Measurements from ENCODE around the gene PHF21B. TPM values are rescaled to one million over a fixed set of nuclear protein-coding genes. Genes with fewer than 3 reads are reported as not detected.

The PHF21B gene
- total and polyA plus RNA-seq, 2 donors (not counting 3 experiments of a cell fraction or from before 2014, with no cell fraction given): not detected

GRCh38 chr22:44940130-44940529 lies 69.7 kb downstream of the PHF21B start:
- H2AFZ ChIP-seq (ENCODE audit: low read depth, low read length): no peak overlapping the region
- intact Hi-C loops (cut with micrococcal nuclease): no loop called here
- H3K9me3 ChIP-seq (replicated peaks; ENCODE audit: control insufficient read depth, insufficient read depth, low read length): no peaks in the 10 kb centered on the region
- H3K4me1 ChIP-seq (ENCODE audit: control insufficient read depth, extremely low read depth, insufficient read depth, low read length): no peaks in the 10 kb centered on the region
- H3K4me3 ChIP-seq (replicated peaks in 1 of 3; ENCODE audit: insufficient read depth in 1 of 3, low read depth in 1 of 3, low read length in 3 of 3): no peak overlapping the region
- TF ChIP-seq, protein P1, sequence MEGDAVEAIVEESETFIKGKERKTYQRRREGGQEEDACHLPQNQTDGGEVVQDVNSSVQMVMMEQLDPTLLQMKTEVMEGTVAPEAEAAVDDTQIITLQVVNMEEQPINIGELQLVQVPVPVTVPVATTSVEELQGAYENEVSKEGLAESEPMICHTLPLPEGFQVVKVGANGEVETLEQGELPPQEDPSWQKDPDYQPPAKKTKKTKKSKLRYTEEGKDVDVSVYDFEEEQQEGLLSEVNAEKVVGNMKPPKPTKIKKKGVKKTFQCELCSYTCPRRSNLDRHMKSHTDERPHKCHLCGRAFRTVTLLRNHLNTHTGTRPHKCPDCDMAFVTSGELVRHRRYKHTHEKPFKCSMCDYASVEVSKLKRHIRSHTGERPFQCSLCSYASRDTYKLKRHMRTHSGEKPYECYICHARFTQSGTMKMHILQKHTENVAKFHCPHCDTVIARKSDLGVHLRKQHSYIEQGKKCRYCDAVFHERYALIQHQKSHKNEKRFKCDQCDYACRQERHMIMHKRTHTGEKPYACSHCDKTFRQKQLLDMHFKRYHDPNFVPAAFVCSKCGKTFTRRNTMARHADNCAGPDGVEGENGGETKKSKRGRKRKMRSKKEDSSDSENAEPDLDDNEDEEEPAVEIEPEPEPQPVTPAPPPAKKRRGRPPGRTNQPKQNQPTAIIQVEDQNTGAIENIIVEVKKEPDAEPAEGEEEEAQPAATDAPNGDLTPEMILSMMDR (IDR thresholded peaks at IDR 0.05; ENCODE audit: extremely low read depth in 1 of 2, insufficient read depth in 1 of 2, low read depth in 1 of 2, low read length in 2 of 2): no peak
- TF ChIP-seq FOS (IDR thresholded peaks at IDR 0.05; ENCODE audit: borderline replicate concordance, insufficient read depth, low read length) (no peak), MYC (IDR thresholded peaks at IDR 0.05; ENCODE audit: low read depth, low read length) (no peak), JUN (IDR thresholded peaks at IDR 0.05; ENCODE audit: borderline replicate concordance, insufficient read depth, insufficient read length, low read depth) (no peak), POLR2A (IDR thresholded peaks at IDR 0.05; ENCODE audit: low read depth, low read length) (no peak), GATA2 (IDR thresholded peaks at IDR 0.05; ENCODE audit: insufficient read depth, insufficient read length, low read depth, low read length) (no peak), EZH2 (IDR thresholded peaks at IDR 0.05; ENCODE audit: borderline replicate concordance, low read depth, low read length, severe bottlenecking) (no peak), MAX (IDR thresholded peaks at IDR 0.05; ENCODE audit: insufficient read depth, insufficient read length) (no peak), POLR2AphosphoS5 (IDR thresholded peaks at IDR 0.05; ENCODE audit: insufficient read depth, low read depth, low read length) (no peak)
- H3K79me2 ChIP-seq (ENCODE audit: control insufficient read depth, insufficient read depth, low read length): no peaks in the 10 kb centered on the region
- no peaks in the 10 kb centered on the region for H3K27me3 ChIP-seq (ENCODE audit: control insufficient read depth in 2 of 2, insufficient read depth in 2 of 2, low read length in 2 of 2)
- no peaks in the 10 kb centered on the region for H3K9me1 ChIP-seq (replicated peaks; ENCODE audit: control insufficient read depth, extremely low read depth, insufficient read depth, low read length)
- no peak overlapping the region for H3K9ac ChIP-seq (replicated peaks; ENCODE audit: extremely low read depth, insufficient read depth, low read length)
- H3K36me3 ChIP-seq (ENCODE audit: control insufficient read depth in 2 of 2, extremely low read depth in 1 of 2, insufficient read depth in 2 of 2, low read length in 2 of 2): no peaks in the 10 kb centered on the region
- POLR2A ChIA-PET: no interaction called here
- no peak overlapping the region for H3K27ac ChIP-seq (ENCODE audit: insufficient read depth, low read depth, low read length)
- BruUV-seq (replicated peaks): no TSS peak
- dilution Hi-C loops (cut with MboI; ENCODE audit: extremely low pct_ligation_motif_present, low sequenced_read_pairs): no loop called here
- no peak overlapping the region for H3K4me2 ChIP-seq (ENCODE audit: insufficient read depth, low read length)
- no peak for DNase-seq (ENCODE audit: low read depth, low spot score)
- no peaks in the 10 kb centered on the region for H4K20me1 ChIP-seq (replicated peaks; ENCODE audit: control insufficient read depth, extremely low read depth, insufficient read depth, low read length)
- no peak for FAIRE-seq
- CTCF ChIA-PET: no interaction called here
